Spinal cord (tissue), 10 donors: ENCODE data around the gene TRDN. TPM values are rescaled to one million over a fixed set of nuclear protein-coding genes. Genes with fewer than 3 reads are reported as not detected.

Experiments
- DNase-seq, 6 donors: peaks; one replicate each; pipeline versions ENCODE4 v3.0.0 to v3.0.0-alpha.2; 2013 to 2015; ENCODE audit warnings: low spot score in 6 of 6, low read depth in 4 of 6
- H3K27ac ChIP-seq: one replicate; pipeline ENCODE4 v1.5.1; 2013; ENCODE audit warnings: low read depth, low read length, control low read depth
- H3K27me3 ChIP-seq: one replicate; pipeline ENCODE4 v1.6.1; 2013; ENCODE audit warnings: low read length; ENCODE audit not compliant: control insufficient read depth, insufficient read depth
- H3K36me3 ChIP-seq: one replicate; pipeline ENCODE4 v1.6.1; 2013; ENCODE audit warnings: low read length; ENCODE audit not compliant: control insufficient read depth, insufficient read depth
- H3K4me1 ChIP-seq: one replicate; pipeline ENCODE4 v1.6.1; 2013; ENCODE audit warnings: low read length; ENCODE audit not compliant: control insufficient read depth, insufficient read depth
- H3K4me3 ChIP-seq: one replicate; pipeline ENCODE4 v1.5.1; 2013; ENCODE audit warnings: low read depth, low read length, control low read depth
- H3K9me3 ChIP-seq: one replicate; pipeline ENCODE4 v1.6.1; 2013; ENCODE audit warnings: low read length; ENCODE audit not compliant: control insufficient read depth, insufficient read depth
- WGBS: methylation state at CpG from one replicate; pipeline ENCODE4 v1.1.5; 2013; ENCODE audit warnings: missing lambda C conversion rate; ENCODE audit not compliant: insufficient coverage; 5-methylcytosine and 5-hydroxymethylcytosine counted together
- polyA plus RNA-seq, 2 donors: library from polyadenylated mRNA; unstranded; fragments of 120-200 nt; gene quantifications; one replicate each; pipeline ENCODE4 v1.2.1, GENCODE V29; 2013; ENCODE audit not compliant: insufficient read length in 2 of 2
- total RNA-seq, 2 donors: library from RNA; depleted of rRNA in 1 of 2; stranded (reverse); fragments of 120-200 nt in 1 of 2; fragments of >200 nt in 1 of 2; gene quantifications; one replicate each; pipeline versions ENCODE4 v1.2.3 to v1.2.4, GENCODE V29; 2013 to 2014
- donor health status: healthy.

The TRDN gene
- total and polyA plus RNA-seq, 4 donors = 2.3 to 9.9 (median 3.0) TPM

- H3K4me3 ChIP-seq = no peak overlapping the region
- no CpG with 5 or more reads among the region's 3 CpGs for WGBS
- DNase-seq = no peak
- H3K27me3 ChIP-seq = no peaks in the 10 kb centered on the region
- no peaks in the 10 kb centered on the region for H3K36me3 ChIP-seq
- H3K9me3 ChIP-seq = no peaks in the 10 kb centered on the region
- no peak overlapping the region for H3K27ac ChIP-seq
- no peaks in the 10 kb centered on the region for H3K4me1 ChIP-seq
These were observed 284.0 kb downstream of the TRDN start for GRCh38 chr6:123352705-123353104.

GRCh38 chr6:123352279-123352678, 284.5 kb downstream of the TRDN start:
- Histone ChIP-seq H3K9me3 (no peaks in the 10 kb centered on the region), H3K36me3 (no peaks in the 10 kb centered on the region), H3K4me3 (no peak overlapping the region), H3K27me3 (no peaks in the 10 kb centered on the region), H3K27ac (no peak overlapping the region), H3K4me1 (no peaks in the 10 kb centered on the region)
- WGBS = 75% methylated on average over 2 of the region's 3 CpGs
- no peak for DNase-seq

GRCh38 chr6:123343836-123344235, 292.9 kb downstream of the TRDN start:
- WGBS = no CpG with 5 or more reads among the region's 1 CpG
- Histone ChIP-seq H3K4me3 (no peak overlapping the region), H3K4me1 (no peaks in the 10 kb centered on the region), H3K36me3 (no peaks in the 10 kb centered on the region), H3K27ac (no peak overlapping the region), H3K9me3 (no peaks in the 10 kb centered on the region), H3K27me3 (no peaks in the 10 kb centered on the region)
- no peak for DNase-seq

- Histone ChIP-seq H3K27me3 (no peaks in the 10 kb centered on the region), H3K4me1 (no peaks in the 10 kb centered on the region), H3K36me3 (no peaks in the 10 kb centered on the region), H3K4me3 (no peak overlapping the region), H3K27ac (no peak overlapping the region), H3K9me3 (no peaks in the 10 kb centered on the region)
- no peak for DNase-seq
These were observed 298.4 kb downstream of the TRDN start for GRCh38 chr6:123338394-123338793.

- Histone ChIP-seq H3K27me3 (no peaks in the 10 kb centered on the region), H3K27ac (no peak overlapping the region), H3K4me3 (no peak overlapping the region), H3K4me1 (no peaks in the 10 kb centered on the region), H3K9me3 (no peaks in the 10 kb centered on the region), H3K36me3 (no peaks in the 10 kb centered on the region)
- 63% methylated on average over 2 of the region's 3 CpGs for WGBS
- no peak for DNase-seq
These were observed 303.6 kb downstream of the TRDN start for GRCh38 chr6:123333000-123333756.

- Histone ChIP-seq H3K4me3 (no peak overlapping the region), H3K27ac (no peak overlapping the region), H3K4me1 (no peaks in the 10 kb centered on the region), H3K27me3 (no peaks in the 10 kb centered on the region), H3K9me3 (no peaks in the 10 kb centered on the region), H3K36me3 (no peaks in the 10 kb centered on the region)
- DNase-seq = no peak
- WGBS = no CpG with 5 or more reads among the region's 2 CpGs
These were observed 304.7 kb downstream of the TRDN start for GRCh38 chr6:123332070-123332469.

GRCh38 chr6:123329337-123329736, 307.4 kb downstream of the TRDN start:
- DNase-seq = no peak
- H3K27ac ChIP-seq = no peak overlapping the region
- no peaks in the 10 kb centered on the region for H3K4me1 ChIP-seq
- H3K27me3 ChIP-seq = no peaks in the 10 kb centered on the region
- H3K9me3 ChIP-seq = no peaks in the 10 kb centered on the region
- no peak overlapping the region for H3K4me3 ChIP-seq
- H3K36me3 ChIP-seq = no peaks in the 10 kb centered on the region

GRCh38 chr6:123323452-123324329, 313.1 kb downstream of the TRDN start:
- Histone ChIP-seq H3K27me3 (no peaks in the 10 kb centered on the region), H3K36me3 (no peaks in the 10 kb centered on the region), H3K9me3 (no peaks in the 10 kb centered on the region), H3K4me1 (no peaks in the 10 kb centered on the region), H3K27ac (no peak overlapping the region), H3K4me3 (no peak overlapping the region)
- WGBS = 83% methylated on average over 2 of the region's 3 CpGs
- peak in 2 of 6 donors; percentile 7 to 34 for DNase-seq

GRCh38 chr6:123321020-123321419, 315.7 kb downstream of the TRDN start:
- no peak overlapping the region for H3K4me3 ChIP-seq
- no peaks in the 10 kb centered on the region for H3K36me3 ChIP-seq
- no peaks in the 10 kb centered on the region for H3K27me3 ChIP-seq
- no peak overlapping the region for H3K27ac ChIP-seq
- DNase-seq = no peak
- H3K9me3 ChIP-seq = no peaks in the 10 kb centered on the region
- no peaks in the 10 kb centered on the region for H3K4me1 ChIP-seq
- 95% methylated on average over 4 of the region's 7 CpGs for WGBS
